ENCODE data around the gene RAB11FIP5.

The RAB11FIP5 gene

GRCh38 chr2:73107211-73107926, 5.4 kb downstream of the RAB11FIP5 start:
- no peaks in the 10 kb centered on the region for H3K36me3 Mint-ChIP-seq (ENCODE audit: low read depth)
- no peak overlapping the region for H3K4me3 Mint-ChIP-seq
- H3K27me3 Mint-ChIP-seq (ENCODE audit: low read depth, poor library complexity): peaks cover 32% of the 10 kb centered on the region
- TF ChIP-seq, protein P1, sequence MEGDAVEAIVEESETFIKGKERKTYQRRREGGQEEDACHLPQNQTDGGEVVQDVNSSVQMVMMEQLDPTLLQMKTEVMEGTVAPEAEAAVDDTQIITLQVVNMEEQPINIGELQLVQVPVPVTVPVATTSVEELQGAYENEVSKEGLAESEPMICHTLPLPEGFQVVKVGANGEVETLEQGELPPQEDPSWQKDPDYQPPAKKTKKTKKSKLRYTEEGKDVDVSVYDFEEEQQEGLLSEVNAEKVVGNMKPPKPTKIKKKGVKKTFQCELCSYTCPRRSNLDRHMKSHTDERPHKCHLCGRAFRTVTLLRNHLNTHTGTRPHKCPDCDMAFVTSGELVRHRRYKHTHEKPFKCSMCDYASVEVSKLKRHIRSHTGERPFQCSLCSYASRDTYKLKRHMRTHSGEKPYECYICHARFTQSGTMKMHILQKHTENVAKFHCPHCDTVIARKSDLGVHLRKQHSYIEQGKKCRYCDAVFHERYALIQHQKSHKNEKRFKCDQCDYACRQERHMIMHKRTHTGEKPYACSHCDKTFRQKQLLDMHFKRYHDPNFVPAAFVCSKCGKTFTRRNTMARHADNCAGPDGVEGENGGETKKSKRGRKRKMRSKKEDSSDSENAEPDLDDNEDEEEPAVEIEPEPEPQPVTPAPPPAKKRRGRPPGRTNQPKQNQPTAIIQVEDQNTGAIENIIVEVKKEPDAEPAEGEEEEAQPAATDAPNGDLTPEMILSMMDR (IDR thresholded peaks at IDR 0.05): no peak
- peaks cover 23% of the 10 kb centered on the region for H3K4me1 Mint-ChIP-seq
- H3K9me3 Mint-ChIP-seq: no peaks in the 10 kb centered on the region
- H3K27ac Mint-ChIP-seq: no peak overlapping the region
- no peak for DNase-seq

DNA sequence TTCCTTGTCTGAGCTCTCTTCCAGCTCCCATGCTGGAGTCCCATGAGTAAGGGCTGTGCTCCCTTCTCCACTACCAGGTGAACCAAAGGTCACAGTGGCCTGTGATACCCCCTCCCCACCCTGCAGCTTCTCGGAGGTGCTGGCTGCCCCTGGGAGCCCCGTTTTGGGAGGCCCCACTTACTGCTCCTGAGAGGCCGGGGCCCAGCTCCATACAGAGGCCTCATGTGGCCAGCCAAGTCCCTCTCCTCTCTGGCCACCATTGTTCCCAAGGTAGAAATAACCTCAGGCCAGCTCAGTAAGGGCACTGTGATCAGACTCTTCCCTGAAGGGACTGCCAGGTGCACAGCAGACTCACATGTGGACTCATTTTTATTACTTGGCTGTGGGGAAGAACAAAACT, 6.0 kb downstream of the RAB11FIP5 start:
- Mint-ChIP-seq H3K4me3 (no peak overlapping the region), H3K4me1 (peaks cover 23% of the 10 kb centered on the region), H3K9me3 (no peaks in the 10 kb centered on the region), H3K27ac (no peak overlapping the region), H3K27me3 (ENCODE audit: low read depth, poor library complexity) (peaks cover 31% of the 10 kb centered on the region), H3K36me3 (ENCODE audit: low read depth) (no peaks in the 10 kb centered on the region)
- DNase-seq: no peak
- TF ChIP-seq, protein P1 (IDR thresholded peaks at IDR 0.05): no peak

DNA sequence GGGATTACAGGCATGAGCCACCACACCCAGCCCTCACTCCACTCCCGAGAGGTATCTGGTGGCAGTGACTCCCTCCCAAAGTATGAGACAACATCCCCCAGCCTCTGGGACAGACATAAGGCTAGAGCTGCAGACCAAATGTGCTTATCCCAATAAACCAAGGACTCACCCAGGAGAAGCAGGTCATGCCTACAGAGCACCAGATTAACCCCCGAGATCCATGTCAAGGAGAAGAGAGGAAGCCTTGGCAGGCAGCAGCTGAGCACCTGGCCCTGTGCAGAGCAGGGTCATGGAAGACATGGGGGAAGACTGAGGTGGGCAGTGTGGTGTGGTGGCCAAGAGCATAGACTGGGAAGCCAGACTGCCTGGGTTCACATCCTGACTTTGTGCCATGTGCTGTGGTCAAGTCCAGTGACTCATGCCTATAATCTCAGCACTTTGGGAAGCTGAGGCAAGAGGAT, 7.2 kb downstream of the RAB11FIP5 start:
- peaks cover 12% of the 10 kb centered on the region for H3K4me1 Mint-ChIP-seq
- no peaks in the 10 kb centered on the region for H3K36me3 Mint-ChIP-seq (ENCODE audit: low read depth)
- DNase-seq: no peak
- no peak overlapping the region for H3K4me3 Mint-ChIP-seq
- no peak overlapping the region for H3K27ac Mint-ChIP-seq
- TF ChIP-seq, protein P1 (IDR thresholded peaks at IDR 0.05): no peak
- no peaks in the 10 kb centered on the region for H3K9me3 Mint-ChIP-seq
- H3K27me3 Mint-ChIP-seq (ENCODE audit: low read depth, poor library complexity): peaks cover 18% of the 10 kb centered on the region

- TF ChIP-seq, protein P1 (IDR thresholded peaks at IDR 0.05): no peak
- Mint-ChIP-seq H3K27me3 (ENCODE audit: low read depth, poor library complexity) (peaks cover 12% of the 10 kb centered on the region), H3K4me3 (no peak overlapping the region), H3K27ac (no peak overlapping the region), H3K4me1 (peaks cover 9% of the 10 kb centered on the region), H3K36me3 (ENCODE audit: low read depth) (no peaks in the 10 kb centered on the region), H3K9me3 (no peaks in the 10 kb centered on the region)
- no peak for DNase-seq
These were observed 7.8 kb downstream of the RAB11FIP5 start for GRCh38 chr2:73104933-73105332.

DNA sequence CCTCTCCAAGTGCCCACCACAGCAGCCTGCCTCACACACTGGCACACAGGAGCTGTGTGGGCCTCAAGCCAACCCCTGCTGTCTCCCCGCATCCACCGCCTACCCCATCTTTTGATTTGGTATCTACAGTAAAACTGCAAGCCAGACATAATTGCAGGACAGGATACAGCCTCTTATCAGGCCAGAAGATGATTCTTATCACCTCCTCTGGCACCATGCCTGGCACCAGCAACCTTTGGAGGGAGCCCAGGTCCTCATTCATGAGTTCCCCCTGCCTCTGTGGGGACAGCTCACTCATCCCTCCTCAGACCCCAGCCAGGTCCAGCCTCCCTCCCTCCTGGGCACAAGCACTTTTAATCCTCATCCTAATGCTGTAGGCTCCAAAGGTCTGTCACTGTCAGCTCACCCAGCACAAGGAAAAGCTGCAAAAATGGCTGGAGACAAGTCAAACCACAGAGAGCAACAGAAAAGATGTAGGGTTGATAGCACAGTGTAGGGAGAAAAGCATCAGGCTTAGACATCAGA, 9.7 kb downstream of the RAB11FIP5 start:
- TF ChIP-seq, protein P1 (IDR thresholded peaks at IDR 0.05): no peak
- DNase-seq: no peak
- Mint-ChIP-seq H3K27ac (no peak overlapping the region), H3K4me1 (peaks cover 9% of the 10 kb centered on the region), H3K36me3 (ENCODE audit: low read depth) (no peaks in the 10 kb centered on the region), H3K27me3 (ENCODE audit: low read depth, poor library complexity) (peaks cover 5% of the 10 kb centered on the region), H3K9me3 (no peaks in the 10 kb centered on the region), H3K4me3 (no peak overlapping the region)
